Measurements from ENCODE around the gene ZFPL1.

The ZFPL1 gene

GRCh38 chr11:65100674-65101350 lies 16.8 kb downstream of the ZFPL1 start:
- Histone ChIP-seq H3F3A (ENCODE audit: insufficient read depth) (no peaks in the 10 kb centered on the region), H3K9me2 (replicated peaks; ENCODE audit: insufficient read depth, low read length) (no peaks in the 10 kb centered on the region), H3K9ac (ENCODE audit: low read length) (no peak overlapping the region), H3K36me3 (ENCODE audit: low read length) (peaks cover 6% of the 10 kb centered on the region; the same call in 1 of the 2 replicates), H2AFZ (ENCODE audit: low read depth, low read length, severe bottlenecking) (no peak overlapping the region), H3K79me2 (ENCODE audit: insufficient read depth, low read length) (peaks cover 37% of the 10 kb centered on the region), H3K9me3 (ENCODE audit: insufficient read depth, low read length) (no peaks in the 10 kb centered on the region), H4K20me1 (ENCODE audit: low read depth, low read length) (no peaks in the 10 kb centered on the region), H3K4me3 (ENCODE audit: insufficient read depth, low read length, poor library complexity, severe bottlenecking) (no peak overlapping the region), H3K4me2 (ENCODE audit: low read depth, low read length, poor library complexity, severe bottlenecking) (no peak overlapping the region), H3K27ac (ENCODE audit: low read depth, low read length) (no peak overlapping the region), H3K27me3 (ENCODE audit: low read length) (no peaks in the 10 kb centered on the region)
- TF ChIP-seq CTCF (IDR thresholded peaks at IDR 0.05; ENCODE audit: insufficient read depth, low read length, poor library complexity, severe bottlenecking) (no peak), EZH2phosphoT487 (conservative IDR thresholded peaks at IDR 0.05; ENCODE audit: low read length) (no peak)

GRCh38 chr11:65102142-65103095 lies 18.4 kb downstream of the ZFPL1 start:
- Histone ChIP-seq H3K27ac (ENCODE audit: low read depth, low read length) (no peak overlapping the region), H3K36me3 (ENCODE audit: low read length) (peaks cover 6% of the 10 kb centered on the region; the same call in 1 of the 2 replicates), H3K79me2 (ENCODE audit: insufficient read depth, low read length) (peaks cover 29% of the 10 kb centered on the region), H3K4me3 (ENCODE audit: insufficient read depth, low read length, poor library complexity, severe bottlenecking) (no peak overlapping the region), H3K9me3 (ENCODE audit: insufficient read depth, low read length) (no peaks in the 10 kb centered on the region), H2AFZ (ENCODE audit: low read depth, low read length, severe bottlenecking) (no peak overlapping the region), H3K9ac (ENCODE audit: low read length) (no peak overlapping the region), H4K20me1 (ENCODE audit: low read depth, low read length) (no peaks in the 10 kb centered on the region), H3F3A (ENCODE audit: insufficient read depth) (no peaks in the 10 kb centered on the region), H3K9me2 (replicated peaks; ENCODE audit: insufficient read depth, low read length) (no peaks in the 10 kb centered on the region), H3K27me3 (ENCODE audit: low read length) (no peaks in the 10 kb centered on the region), H3K4me2 (ENCODE audit: low read depth, low read length, poor library complexity, severe bottlenecking) (no peak overlapping the region)
- TF ChIP-seq EZH2phosphoT487 (conservative IDR thresholded peaks at IDR 0.05; ENCODE audit: low read length) = no peak
- no peak for TF ChIP-seq CTCF (IDR thresholded peaks at IDR 0.05; ENCODE audit: insufficient read depth, low read length, poor library complexity, severe bottlenecking)

GRCh38 chr11:65103476-65103875 lies 19.5 kb downstream of the ZFPL1 start:
- no peaks in the 10 kb centered on the region for H4K20me1 ChIP-seq (ENCODE audit: low read depth, low read length)
- no peak overlapping the region for H3K4me2 ChIP-seq (ENCODE audit: low read depth, low read length, poor library complexity, severe bottlenecking)
- H3K79me2 ChIP-seq (ENCODE audit: insufficient read depth, low read length) = peaks cover 19% of the 10 kb centered on the region
- no peak overlapping the region for H2AFZ ChIP-seq (ENCODE audit: low read depth, low read length, severe bottlenecking)
- no peak overlapping the region for H3K9ac ChIP-seq (ENCODE audit: low read length)
- no peaks in the 10 kb centered on the region for H3K27me3 ChIP-seq (ENCODE audit: low read length)
- no peaks in the 10 kb centered on the region for H3F3A ChIP-seq (ENCODE audit: insufficient read depth)
- TF ChIP-seq CTCF (IDR thresholded peaks at IDR 0.05; ENCODE audit: insufficient read depth, low read length, poor library complexity, severe bottlenecking) (no peak), EZH2phosphoT487 (conservative IDR thresholded peaks at IDR 0.05; ENCODE audit: low read length) (no peak)
- peaks cover 2% of the 10 kb centered on the region; the same call in 1 of the 2 replicates for H3K36me3 ChIP-seq (ENCODE audit: low read length)
- no peak overlapping the region for H3K27ac ChIP-seq (ENCODE audit: low read depth, low read length)
- no peak overlapping the region for H3K4me3 ChIP-seq (ENCODE audit: insufficient read depth, low read length, poor library complexity, severe bottlenecking)
- no peaks in the 10 kb centered on the region for H3K9me3 ChIP-seq (ENCODE audit: insufficient read depth, low read length)
- H3K9me2 ChIP-seq (replicated peaks; ENCODE audit: insufficient read depth, low read length) = no peaks in the 10 kb centered on the region
